Stimulated activated CD4-positive, alpha-beta T cell treated with anti-CD3 and anti-CD28 coated beads, Interleukin-4, amount 100 ng/mL, for 1 hour (primary cell): ENCODE results near the gene NTRK2.

ENCODE experiments used
- DNase-seq: peaks from one replicate; pipeline ENCODE4 v3.0.0-alpha.2; 2020

NTRK2 gene

GRCh38 chr9:84686068-84686467, 16.5 kb downstream of the NTRK2 start:
- no peak for DNase-seq

- DNase-seq = no peak
Measured at GRCh38 chr9:84688956-84689355, 19.4 kb downstream of the NTRK2 start.

GRCh38 chr9:84691634-84692033, 22.1 kb downstream of the NTRK2 start:
- no peak for DNase-seq

GRCh38 chr9:84694248-84694647, 24.7 kb downstream of the NTRK2 start:
- DNase-seq = no peak

GRCh38 chr9:84697042-84697441, 27.5 kb downstream of the NTRK2 start:
- DNase-seq = no peak

- peak; percentile 39 for DNase-seq
Measured at GRCh38 chr9:84697509-84698114, 28.1 kb downstream of the NTRK2 start.

GRCh38 chr9:84698323-84698722, 28.8 kb downstream of the NTRK2 start:
- no peak for DNase-seq

- no peak for DNase-seq
Measured at GRCh38 chr9:84699984-84700383, 30.5 kb downstream of the NTRK2 start.

GRCh38 chr9:84701801-84702200, 32.3 kb downstream of the NTRK2 start:
- DNase-seq = no peak

- DNase-seq = no peak
Measured at GRCh38 chr9:84702471-84702870, 32.9 kb downstream of the NTRK2 start.

GRCh38 chr9:84703793-84704192, 34.3 kb downstream of the NTRK2 start:
- DNase-seq = no peak

- no peak for DNase-seq
Measured at GRCh38 chr9:84705128-84705527, 35.6 kb downstream of the NTRK2 start.

- DNase-seq = no peak
Measured at GRCh38 chr9:84708400-84708799, 38.9 kb downstream of the NTRK2 start.

- no peak for DNase-seq
Measured at GRCh38 chr9:84709056-84709455, 39.5 kb downstream of the NTRK2 start.

GRCh38 chr9:84710701-84711397, 41.3 kb downstream of the NTRK2 start:
- no peak for DNase-seq

- no peak for DNase-seq
Measured at GRCh38 chr9:84711398-84711777, 41.9 kb downstream of the NTRK2 start.

GRCh38 chr9:84711936-84712335, 42.4 kb downstream of the NTRK2 start:
- no peak for DNase-seq

GRCh38 chr9:84716217-84716616, 46.7 kb downstream of the NTRK2 start:
- DNase-seq = no peak

GRCh38 chr9:84718476-84718875, 48.9 kb downstream of the NTRK2 start:
- no peak for DNase-seq

GRCh38 chr9:84722388-84722989, 53.0 kb downstream of the NTRK2 start:
- DNase-seq = no peak

GRCh38 chr9:84723426-84723825, 53.9 kb downstream of the NTRK2 start:
- no peak for DNase-seq

GRCh38 chr9:84731696-84732095, 62.2 kb downstream of the NTRK2 start:
- DNase-seq = no peak

GRCh38 chr9:84736081-84736480, 66.6 kb downstream of the NTRK2 start:
- DNase-seq = no peak

GRCh38 chr9:84736536-84736935, 67.0 kb downstream of the NTRK2 start:
- DNase-seq = no peak

GRCh38 chr9:84738353-84738752, 68.8 kb downstream of the NTRK2 start:
- no peak for DNase-seq
